ENCODE results near the gene IL27RA. TPM values are rescaled to one million over a fixed set of nuclear protein-coding genes. Genes with fewer than 3 reads are reported as not detected.

The IL27RA gene
- total RNA-seq, 4 donors from 2014 or later = 1.0 to 10.0 (median 3.7) TPM

- no peak for DNase-seq
- no peak overlapping the region for H3K4me3 ChIP-seq
- H3K36me3 ChIP-seq = no peaks in the 10 kb centered on the region
- no peaks in the 10 kb centered on the region for H3K27me3 ChIP-seq
- H3K4me1 ChIP-seq = no peaks in the 10 kb centered on the region
- intact Hi-C loops (cut with DNase I; ENCODE audit: low total_unique reads) = no loop called here
- TF ChIP-seq POLR2A (IDR thresholded peaks at IDR 0.05) (no peak), CTCF (IDR thresholded peaks at IDR 0.05) (no peak)
- peak overlapping the region; percentile 63 to 81 for H3K27ac ChIP-seq
- no peaks in the 10 kb centered on the region for H3K9me3 ChIP-seq
Measured at GRCh38 chr19:13987101-13987890, 44.3 kb upstream of the IL27RA start.

- TF ChIP-seq CTCF (IDR thresholded peaks at IDR 0.05) (no peak), POLR2A (IDR thresholded peaks at IDR 0.05) (no peak)
- DNase-seq = no peak
- no peak overlapping the region for H3K27ac ChIP-seq
- no peaks in the 10 kb centered on the region for H3K9me3 ChIP-seq
- no peaks in the 10 kb centered on the region for H3K27me3 ChIP-seq
- H3K4me3 ChIP-seq = no peak overlapping the region
- no peaks in the 10 kb centered on the region for H3K36me3 ChIP-seq
- intact Hi-C loops (cut with DNase I; ENCODE audit: low total_unique reads) = no loop called here
- H3K4me1 ChIP-seq = no peaks in the 10 kb centered on the region
Measured at GRCh38 chr19:13989487-13989886, 42.1 kb upstream of the IL27RA start.

GRCh38 chr19:13990085-13990484 is 41.5 kb upstream of the IL27RA start:
- H3K36me3 ChIP-seq = no peaks in the 10 kb centered on the region
- intact Hi-C loops (cut with DNase I; ENCODE audit: low total_unique reads) = no loop called here
- H3K9me3 ChIP-seq = no peaks in the 10 kb centered on the region
- no peak overlapping the region for H3K27ac ChIP-seq
- H3K4me1 ChIP-seq = no peaks in the 10 kb centered on the region
- no peak for TF ChIP-seq CTCF (IDR thresholded peaks at IDR 0.05)
- no peak for TF ChIP-seq POLR2A (IDR thresholded peaks at IDR 0.05)
- no peak overlapping the region for H3K4me3 ChIP-seq
- no peak for DNase-seq
- H3K27me3 ChIP-seq = no peaks in the 10 kb centered on the region

GRCh38 chr19:13992025-13992424 is 39.5 kb upstream of the IL27RA start:
- no peak overlapping the region for H3K4me3 ChIP-seq
- TF ChIP-seq CTCF (IDR thresholded peaks at IDR 0.05) = no peak
- no peak for TF ChIP-seq POLR2A (IDR thresholded peaks at IDR 0.05)

GRCh38 chr19:13993590-13994300 is 37.8 kb upstream of the IL27RA start:
- no peak overlapping the region for H3K27ac ChIP-seq
- no peak for TF ChIP-seq POLR2A (IDR thresholded peaks at IDR 0.05)
- TF ChIP-seq CTCF (IDR thresholded peaks at IDR 0.05) = no peak
- DNase-seq = no peak
- no peaks in the 10 kb centered on the region for H3K36me3 ChIP-seq
- H3K27me3 ChIP-seq = no peaks in the 10 kb centered on the region
- no peaks in the 10 kb centered on the region for H3K4me1 ChIP-seq
- no peaks in the 10 kb centered on the region for H3K9me3 ChIP-seq
- H3K4me3 ChIP-seq = no peak overlapping the region
- intact Hi-C loops (cut with DNase I; ENCODE audit: low total_unique reads) = no loop called here

More at GRCh38 chr19:13992025-13992424, 39.5 kb upstream of the IL27RA start:
- Histone ChIP-seq H3K27ac (no peak overlapping the region), H3K27me3 (no peaks in the 10 kb centered on the region), H3K4me1 (no peaks in the 10 kb centered on the region), H3K36me3 (no peaks in the 10 kb centered on the region), H3K9me3 (no peaks in the 10 kb centered on the region)
- intact Hi-C loops (cut with DNase I; ENCODE audit: low total_unique reads) = no loop called here
- no peak for DNase-seq

Measured in uterus (tissue), 4 donors.